HUES48 (cell line): Measurements from ENCODE around the gene STAT3.

Source experiments
- H3K27ac ChIP-seq: one replicate; pipeline ENCODE4 v1.7.0; 2013; ENCODE audit warnings: low read depth, low read length, inconsistent platforms
- H3K27me3 ChIP-seq: 2 replicates; pipeline ENCODE4 v1.6.1; 2013; ENCODE audit warnings: mild to moderate bottlenecking, low read length; ENCODE audit not compliant: control insufficient read depth, insufficient read depth
- H3K36me3 ChIP-seq: 2 replicates; pipeline ENCODE4 v1.6.1; 2013; ENCODE audit warnings: low read length; ENCODE audit not compliant: control insufficient read depth, insufficient read depth
- H3K4me1 ChIP-seq: 2 replicates; pipeline ENCODE4 v1.6.1; 2013; ENCODE audit warnings: mild to moderate bottlenecking, low read length; ENCODE audit not compliant: control insufficient read depth, insufficient read depth
- H3K4me3 ChIP-seq: 2 replicates; pipeline ENCODE4 v1.5.1; 2013; ENCODE audit warnings: mild to moderate bottlenecking, low read depth, low read length
- H3K9ac ChIP-seq: 2 replicates; pipeline ENCODE4 v1.6.1; 2013; ENCODE audit warnings: mild to moderate bottlenecking, low read depth, low read length, moderate library complexity
- H3K9me3 ChIP-seq: 2 replicates; pipeline ENCODE4 v1.6.1; 2013; ENCODE audit warnings: low read length; ENCODE audit not compliant: control insufficient read depth, insufficient read depth

STAT3 gene

DNA sequence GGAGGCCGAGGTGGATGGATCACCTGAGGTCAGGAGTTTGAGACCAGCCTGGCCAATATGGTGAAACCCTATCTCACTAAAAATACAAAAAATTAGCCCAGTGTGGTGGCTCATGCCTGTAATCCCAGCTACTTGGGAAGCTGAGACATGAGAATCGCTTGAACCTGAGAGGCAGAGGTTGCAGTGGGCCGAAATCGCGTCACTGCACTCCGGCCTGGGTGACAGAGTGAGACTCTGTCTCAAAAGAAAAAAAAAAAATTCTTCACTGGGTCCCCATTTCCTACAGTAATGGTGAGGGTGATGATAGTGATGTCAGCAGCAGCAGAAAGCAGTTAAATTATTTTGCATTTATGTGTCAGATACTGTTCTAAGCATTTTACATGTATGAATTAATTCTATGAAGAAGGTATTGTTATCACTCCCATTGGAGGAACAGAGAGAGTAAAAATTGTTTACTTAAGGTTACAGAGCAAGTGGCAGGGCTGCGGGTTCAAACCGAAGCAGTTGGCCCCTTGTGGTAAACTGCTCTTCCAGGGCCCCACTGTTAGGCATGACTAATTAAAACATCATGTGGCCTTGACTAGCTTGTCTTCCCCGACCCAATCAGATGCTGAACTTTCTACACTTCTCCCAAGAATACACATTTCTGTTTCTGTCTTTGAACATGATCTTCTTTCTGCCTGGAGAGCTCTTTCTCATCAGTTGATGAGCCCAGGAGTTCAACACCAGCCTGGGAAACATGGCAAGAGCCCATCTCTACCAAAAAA lies 45.8 kb downstream of the STAT3 start:
- H3K9me3 ChIP-seq: no peaks in the 10 kb centered on the region
- H3K4me1 ChIP-seq: peaks cover 16% of the 10 kb centered on the region
- no peaks in the 10 kb centered on the region for H3K27me3 ChIP-seq
- no peak overlapping the region for H3K27ac ChIP-seq
- H3K4me3 ChIP-seq: no peak overlapping the region
- H3K36me3 ChIP-seq: peaks cover 76% of the 10 kb centered on the region
- no peak overlapping the region for H3K9ac ChIP-seq

DNA sequence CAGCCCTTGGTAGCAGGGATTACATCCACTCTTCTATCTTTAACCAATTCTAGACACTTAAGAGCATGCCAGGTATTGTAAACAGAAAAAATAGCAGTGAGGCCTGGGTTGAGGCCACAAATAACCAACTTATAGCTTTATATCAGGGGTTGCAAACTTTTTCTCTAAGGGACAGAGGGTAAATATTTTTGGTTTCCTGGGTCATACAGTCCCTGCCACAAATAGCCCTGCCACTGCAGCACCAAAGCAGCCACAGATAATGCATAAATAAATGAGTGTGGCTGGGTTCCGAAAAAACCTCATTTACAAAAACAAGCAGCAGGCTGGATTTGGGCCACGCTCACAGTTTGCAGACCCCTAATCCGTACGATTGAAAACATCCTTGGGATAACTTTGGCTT lies 46.7 kb downstream of the STAT3 start:
- Histone ChIP-seq H3K4me3 (no peak overlapping the region), H3K36me3 (peaks cover 82% of the 10 kb centered on the region), H3K27ac (no peak overlapping the region), H3K9me3 (no peaks in the 10 kb centered on the region), H3K9ac (no peak overlapping the region), H3K4me1 (peaks cover 11% of the 10 kb centered on the region), H3K27me3 (no peaks in the 10 kb centered on the region)

DNA sequence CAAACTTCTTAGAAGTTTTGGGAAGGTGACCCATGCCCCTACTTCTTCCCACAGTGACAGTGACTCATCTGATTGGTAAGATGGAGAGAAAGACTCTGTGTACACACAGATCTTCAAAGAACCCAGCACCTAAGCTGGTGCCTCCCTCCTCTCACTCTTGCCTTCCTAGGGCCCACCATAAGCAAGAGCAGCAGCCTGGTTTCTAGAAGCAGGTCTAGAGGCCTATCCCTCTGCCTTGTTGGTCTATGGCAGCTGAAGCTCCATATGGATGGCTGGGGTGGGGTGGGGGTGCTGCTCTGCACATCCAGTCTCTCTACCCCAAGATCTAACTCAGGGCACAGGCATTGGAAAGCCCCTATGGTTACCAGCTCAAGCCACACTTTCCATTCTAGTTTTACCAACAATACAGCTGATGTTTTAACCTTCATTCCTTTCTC lies 47.5 kb downstream of the STAT3 start:
- no peaks in the 10 kb centered on the region for H3K9me3 ChIP-seq
- no peaks in the 10 kb centered on the region for H3K27me3 ChIP-seq
- H3K36me3 ChIP-seq: peaks cover 83% of the 10 kb centered on the region
- H3K9ac ChIP-seq: no peak overlapping the region
- no peak overlapping the region for H3K4me3 ChIP-seq
- peaks cover 3% of the 10 kb centered on the region for H3K4me1 ChIP-seq
- no peak overlapping the region for H3K27ac ChIP-seq

DNA sequence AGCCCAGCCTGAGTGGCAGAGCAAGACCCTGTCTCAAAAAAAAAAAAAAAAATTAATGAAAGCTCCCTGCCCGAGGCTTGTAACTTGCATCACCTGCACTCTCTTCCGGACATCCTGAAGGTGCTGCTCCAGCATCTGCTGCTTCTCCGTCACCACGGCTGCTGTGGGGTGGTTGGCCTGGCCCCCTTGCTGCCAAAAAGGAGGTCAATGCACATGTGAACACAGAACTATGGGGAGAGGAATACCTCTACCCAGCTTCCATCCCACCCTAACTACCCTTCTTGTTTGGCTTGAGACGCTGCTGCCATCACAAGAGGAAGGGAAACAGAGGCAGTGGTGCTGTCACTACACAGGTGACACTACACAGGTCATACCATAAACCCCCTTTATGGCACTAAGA lies 49.0 kb downstream of the STAT3 start:
- no peak overlapping the region for H3K9ac ChIP-seq
- H3K27me3 ChIP-seq: no peaks in the 10 kb centered on the region
- H3K36me3 ChIP-seq: peaks cover 86% of the 10 kb centered on the region
- H3K4me3 ChIP-seq: no peak overlapping the region
- no peaks in the 10 kb centered on the region for H3K4me1 ChIP-seq
- no peak overlapping the region for H3K27ac ChIP-seq
- no peaks in the 10 kb centered on the region for H3K9me3 ChIP-seq

DNA sequence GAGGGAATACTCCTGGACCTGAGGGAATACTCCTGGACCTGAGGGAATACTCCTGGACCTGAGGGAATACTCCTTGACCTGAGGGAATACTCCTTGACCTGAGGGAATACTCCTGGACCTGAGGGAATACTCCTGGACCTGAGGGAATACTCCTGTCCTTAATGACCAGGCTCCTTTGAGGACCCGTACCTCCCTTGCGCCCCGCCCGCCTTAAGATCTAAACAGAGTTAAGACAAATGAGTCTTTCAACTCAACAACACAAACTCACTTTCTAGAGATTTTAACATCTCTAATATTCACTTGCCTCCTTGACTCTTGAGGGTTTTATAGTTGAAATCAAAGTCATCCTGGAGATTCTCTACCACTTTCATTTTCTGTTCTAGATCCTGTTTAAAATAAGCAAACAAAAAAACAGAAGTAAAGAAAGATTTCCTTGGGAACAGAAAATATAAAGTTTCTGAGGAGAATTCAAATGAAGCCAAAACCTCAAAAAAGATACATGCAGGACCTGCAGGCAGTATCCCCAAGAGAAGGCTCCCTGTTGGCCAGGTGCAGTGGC lies 49.7 kb downstream of the STAT3 start:
- no peak overlapping the region for H3K9ac ChIP-seq
- H3K27ac ChIP-seq: no peak overlapping the region
- H3K27me3 ChIP-seq: no peaks in the 10 kb centered on the region
- H3K36me3 ChIP-seq: peaks cover 87% of the 10 kb centered on the region
- H3K4me3 ChIP-seq: no peak overlapping the region
- H3K4me1 ChIP-seq: no peaks in the 10 kb centered on the region
- H3K9me3 ChIP-seq: no peaks in the 10 kb centered on the region

DNA sequence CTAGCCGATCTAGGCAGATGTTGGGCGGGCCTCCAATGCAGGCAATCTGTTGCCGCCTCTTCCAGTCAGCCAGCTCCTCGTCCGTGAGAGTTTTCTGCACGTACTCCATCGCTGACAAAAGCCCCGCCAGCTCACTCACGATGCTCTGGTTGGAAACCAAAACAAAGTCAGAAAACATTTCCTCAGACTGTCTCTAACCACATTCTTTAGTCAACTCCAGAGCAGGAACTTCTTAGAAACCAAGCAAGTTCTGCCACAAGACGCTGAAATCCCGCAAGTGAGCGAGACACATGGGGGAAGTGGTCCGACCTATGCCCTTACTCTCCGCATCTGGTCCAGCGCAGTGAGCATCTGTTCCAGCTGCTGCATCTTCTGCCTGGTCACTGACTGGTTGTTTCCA lies 50.8 kb downstream of the STAT3 start:
- no peaks in the 10 kb centered on the region for H3K27me3 ChIP-seq
- no peaks in the 10 kb centered on the region for H3K4me1 ChIP-seq
- H3K4me3 ChIP-seq: no peak overlapping the region
- H3K36me3 ChIP-seq: peaks cover 90% of the 10 kb centered on the region
- no peak overlapping the region for H3K27ac ChIP-seq
- no peaks in the 10 kb centered on the region for H3K9me3 ChIP-seq
- H3K9ac ChIP-seq: no peak overlapping the region

DNA sequence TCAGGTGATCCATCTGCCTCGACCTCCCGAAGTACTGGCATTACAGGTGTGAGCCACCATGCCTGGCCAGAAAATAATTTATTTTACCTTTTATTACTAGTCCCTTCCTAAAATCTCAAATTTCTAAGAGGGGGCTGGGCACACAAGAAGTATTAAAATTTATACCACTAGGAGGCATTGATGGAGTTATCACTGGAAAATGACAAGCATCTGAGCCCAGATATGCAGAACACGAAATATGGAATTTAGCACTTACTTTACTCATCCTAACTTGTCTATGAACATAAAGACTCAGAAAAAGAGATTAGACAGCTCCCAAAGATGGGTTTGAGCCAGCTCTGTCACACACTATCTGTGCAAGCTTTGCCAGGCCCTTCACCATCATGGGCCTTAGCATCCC lies 53.6 kb downstream of the STAT3 start:
- Histone ChIP-seq H3K27ac (no peak overlapping the region), H3K36me3 (peaks cover 79% of the 10 kb centered on the region), H3K27me3 (no peaks in the 10 kb centered on the region), H3K9me3 (no peaks in the 10 kb centered on the region), H3K9ac (no peak overlapping the region), H3K4me3 (no peak overlapping the region), H3K4me1 (peaks cover 8% of the 10 kb centered on the region)

DNA sequence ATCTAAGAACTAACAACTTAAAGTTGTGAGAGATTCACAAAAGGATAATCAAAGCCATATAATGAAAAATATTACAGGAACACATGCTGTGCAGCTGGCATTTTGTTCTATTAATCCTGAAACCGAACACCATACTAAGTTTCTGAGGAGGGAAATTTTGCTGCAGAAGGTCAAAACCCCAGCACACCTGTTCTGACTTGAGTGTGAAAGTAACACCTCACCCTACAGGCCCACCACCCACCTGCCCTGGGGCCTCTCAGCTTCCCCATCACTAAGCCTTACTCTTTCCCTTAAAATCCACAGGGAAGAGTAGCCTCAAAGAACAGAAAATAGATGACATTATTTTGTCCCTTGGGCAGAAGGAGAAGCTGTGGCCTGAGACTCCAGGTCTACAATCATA lies 55.2 kb downstream of the STAT3 start:
- peaks cover 20% of the 10 kb centered on the region for H3K4me1 ChIP-seq
- H3K27ac ChIP-seq: no peak overlapping the region
- H3K9ac ChIP-seq: no peak overlapping the region
- H3K36me3 ChIP-seq: peaks cover 65% of the 10 kb centered on the region
- no peak overlapping the region for H3K4me3 ChIP-seq
- no peaks in the 10 kb centered on the region for H3K9me3 ChIP-seq
- H3K27me3 ChIP-seq: no peaks in the 10 kb centered on the region

DNA sequence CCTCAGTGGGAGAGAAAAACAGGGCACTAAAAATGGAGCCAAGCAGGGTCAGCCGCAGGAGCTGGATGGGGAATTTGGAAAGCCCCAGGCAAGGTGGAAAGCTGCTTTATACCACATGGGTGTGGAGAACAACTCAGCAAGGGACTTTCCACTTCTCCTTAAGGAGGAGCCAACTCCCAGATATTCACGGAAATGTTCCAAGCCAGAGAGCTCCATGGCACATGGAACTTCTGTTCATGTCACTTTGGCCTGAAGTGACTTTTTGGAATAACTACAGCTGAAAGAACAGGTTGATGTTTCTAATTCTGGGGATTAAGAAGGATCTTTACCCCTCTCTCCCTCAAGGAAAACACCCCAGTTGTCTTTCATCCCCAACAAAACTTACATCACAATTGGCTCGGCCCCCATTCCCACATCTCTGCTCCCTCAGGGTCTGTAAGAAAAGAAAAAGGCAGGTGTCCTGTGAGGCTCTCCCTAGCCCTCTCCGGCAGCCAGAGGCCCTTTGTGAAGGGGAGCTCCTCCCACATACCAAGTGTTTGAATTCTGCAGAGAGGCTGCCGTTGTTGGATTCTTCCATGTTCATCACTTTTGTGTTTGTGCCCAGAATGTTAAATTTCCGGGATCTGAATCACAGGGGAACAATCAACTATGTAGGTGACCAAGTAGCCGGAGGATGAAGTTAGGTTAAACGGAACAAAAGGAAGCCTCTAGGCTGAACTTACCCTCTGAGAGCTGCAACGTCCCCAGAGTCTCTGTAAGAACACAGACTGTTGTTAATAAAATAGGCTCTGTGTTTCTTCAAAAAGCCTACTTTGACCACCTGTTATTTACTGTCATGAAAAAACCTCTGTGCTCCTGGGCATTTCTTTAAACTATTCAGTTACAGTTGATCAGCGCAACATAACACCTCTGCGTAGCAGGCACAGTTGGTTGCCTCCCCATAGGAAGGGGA lies 58.9 kb downstream of the STAT3 start:
- peak overlapping the region; percentile 73 for H3K9ac ChIP-seq
- peaks cover 59% of the 10 kb centered on the region for H3K36me3 ChIP-seq
- H3K27me3 ChIP-seq: no peaks in the 10 kb centered on the region
- H3K9me3 ChIP-seq: no peaks in the 10 kb centered on the region
- peak overlapping the region; percentile 98 for H3K27ac ChIP-seq
- H3K4me1 ChIP-seq: peaks cover 20% of the 10 kb centered on the region
- peak overlapping the region; percentile 51 for H3K4me3 ChIP-seq

DNA sequence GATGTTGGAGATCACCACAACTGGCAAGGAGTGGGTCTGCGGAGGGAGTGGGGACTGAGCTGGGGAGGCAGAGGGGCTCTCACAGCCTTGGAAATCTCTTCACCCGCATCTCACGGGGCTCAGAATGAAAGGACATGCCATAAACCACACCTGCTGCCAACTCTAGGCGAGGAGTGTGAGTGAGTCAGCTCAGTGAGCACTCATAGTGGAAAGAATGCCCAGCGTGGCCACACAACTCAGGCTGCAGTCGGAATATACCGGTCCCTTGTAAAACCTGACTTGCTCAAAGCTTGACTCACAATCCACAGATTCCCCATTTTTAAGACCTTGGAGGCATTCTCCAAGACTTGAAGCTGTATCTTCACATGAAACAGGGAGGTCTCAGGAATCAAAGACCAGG lies 63.2 kb downstream of the STAT3 start:
- H3K9me3 ChIP-seq: no peaks in the 10 kb centered on the region
- H3K27ac ChIP-seq: no peak overlapping the region
- peaks cover 58% of the 10 kb centered on the region for H3K36me3 ChIP-seq
- H3K27me3 ChIP-seq: no peaks in the 10 kb centered on the region
- peaks cover 20% of the 10 kb centered on the region for H3K4me1 ChIP-seq
- no peak overlapping the region for H3K4me3 ChIP-seq
- no peak overlapping the region for H3K9ac ChIP-seq
